GM19455 (cell line): Measurements from ENCODE around the gene IL23R.

ENCODE experiments used
- ATAC-seq: cut with Tn5 transposase; IDR thresholded peaks from one replicate; pipeline ENCODE4 v1.9.1; 2021; ENCODE audit not compliant: unreplicated experiment

IL23R gene

GRCh38 chr1:67148516-67149178 lies 17.6 kb upstream of the IL23R start:
- peak; percentile 37 for ATAC-seq

GRCh38 chr1:67149179-67149770 lies 17.0 kb upstream of the IL23R start:
- ATAC-seq, result peak; percentile 87

- ATAC-seq, result no peak
These were observed 15.3 kb upstream of the IL23R start for GRCh38 chr1:67150931-67151330.

DNA sequence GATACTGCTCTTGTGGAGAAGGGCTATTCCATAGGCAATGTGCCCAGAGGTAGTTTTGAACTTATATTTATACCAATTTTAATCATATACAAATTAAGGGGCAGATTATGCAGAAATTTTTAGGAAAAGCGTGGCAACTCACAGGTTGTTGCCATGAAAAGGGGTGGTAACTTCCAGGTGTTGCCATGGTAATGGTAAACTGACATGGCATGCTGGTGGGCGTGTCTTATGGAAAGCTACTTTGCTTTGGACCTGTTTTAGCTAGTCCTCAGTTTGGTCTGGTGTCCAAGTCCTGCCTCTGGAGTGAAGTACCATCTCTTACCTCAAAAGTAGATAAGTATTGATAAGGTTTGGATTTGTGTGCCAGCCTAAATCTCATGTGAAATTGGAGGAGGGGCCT lies 7.9 kb upstream of the IL23R start:
- no peak for ATAC-seq

DNA sequence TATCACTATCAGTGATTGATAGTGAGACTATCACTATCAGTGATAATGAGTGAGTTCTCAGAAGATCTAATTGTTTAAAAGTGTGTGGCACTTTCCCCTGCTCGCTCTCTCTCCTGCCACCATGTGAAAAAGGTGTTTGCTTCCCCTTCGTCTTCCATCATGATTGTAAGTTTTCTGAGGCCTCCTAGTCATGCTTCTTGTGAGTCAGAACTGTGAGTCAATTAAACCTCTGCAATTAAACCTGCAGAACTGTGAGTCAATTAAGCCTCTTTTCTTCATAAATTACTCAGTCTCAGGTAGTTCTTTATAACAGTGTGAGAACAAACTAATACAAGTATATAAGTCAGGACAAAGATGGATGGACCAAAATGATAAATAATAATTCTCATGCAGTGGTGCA lies 7.0 kb upstream of the IL23R start:
- ATAC-seq, result no peak

DNA sequence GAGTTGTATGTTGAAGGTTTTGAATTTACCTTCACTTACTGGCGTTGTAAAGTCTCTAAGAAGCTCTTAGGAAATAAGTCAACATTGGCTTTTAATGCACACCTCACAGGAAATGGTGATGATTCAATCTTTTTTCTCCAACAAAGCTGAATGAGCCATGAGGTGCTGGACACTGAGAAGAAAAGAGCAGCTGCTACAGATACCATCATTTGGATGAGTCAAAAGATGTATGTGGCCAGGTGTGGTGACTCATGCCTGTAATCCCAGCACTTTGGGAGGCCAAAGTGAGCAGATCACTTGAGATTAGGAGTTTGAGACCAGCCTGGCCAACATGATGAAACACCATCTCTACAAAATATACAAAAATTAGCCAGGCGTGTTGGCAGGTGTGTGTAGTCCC lies 3.3 kb upstream of the IL23R start:
- ATAC-seq, result no peak

- ATAC-seq, result no peak
These were observed 699 bp upstream of the IL23R start for GRCh38 chr1:67165468-67166041.

DNA sequence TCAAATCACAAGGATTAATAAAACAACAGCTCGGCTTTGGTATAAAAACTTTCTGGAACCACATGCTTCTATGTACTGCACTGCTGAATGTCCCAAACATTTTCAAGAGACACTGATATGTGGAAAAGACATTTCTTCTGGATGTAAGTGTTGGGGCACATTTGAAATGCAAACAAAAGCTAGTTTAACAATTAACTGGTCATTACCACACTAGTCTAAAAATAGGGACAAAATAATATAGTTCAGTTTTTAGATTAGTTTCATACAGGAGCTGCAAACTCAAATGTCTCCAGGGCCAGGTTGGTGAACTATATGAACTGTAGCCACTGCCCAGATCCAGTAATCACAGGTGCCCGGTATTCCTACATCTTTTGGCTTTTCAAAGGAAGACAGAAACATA lies 3.2 kb downstream of the IL23R start:
- ATAC-seq, result no peak

DNA sequence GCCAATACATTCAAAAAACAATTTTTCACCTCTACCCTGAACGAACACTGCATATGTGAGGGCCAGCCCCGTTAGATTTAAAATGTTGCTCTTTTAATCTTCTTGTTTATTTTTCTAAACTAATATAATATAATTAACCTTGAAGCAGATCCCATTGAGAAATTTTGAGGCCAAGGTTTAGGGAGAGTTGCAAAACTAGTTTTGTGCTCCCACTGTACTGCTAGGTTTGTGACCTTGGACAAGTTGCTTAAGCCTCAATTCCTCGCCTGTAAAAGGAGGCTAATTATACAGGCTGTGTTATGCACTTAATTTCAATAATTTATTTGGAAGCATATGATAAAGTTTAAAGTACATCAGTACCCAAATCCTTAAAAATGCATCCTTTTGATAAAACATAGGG lies 3.7 kb downstream of the IL23R start:
- no peak for ATAC-seq

- ATAC-seq, result no peak
These were observed 4.7 kb downstream of the IL23R start for GRCh38 chr1:67170751-67171573.

- no peak for ATAC-seq
These were observed 5.3 kb downstream of the IL23R start for GRCh38 chr1:67171574-67171955.

DNA sequence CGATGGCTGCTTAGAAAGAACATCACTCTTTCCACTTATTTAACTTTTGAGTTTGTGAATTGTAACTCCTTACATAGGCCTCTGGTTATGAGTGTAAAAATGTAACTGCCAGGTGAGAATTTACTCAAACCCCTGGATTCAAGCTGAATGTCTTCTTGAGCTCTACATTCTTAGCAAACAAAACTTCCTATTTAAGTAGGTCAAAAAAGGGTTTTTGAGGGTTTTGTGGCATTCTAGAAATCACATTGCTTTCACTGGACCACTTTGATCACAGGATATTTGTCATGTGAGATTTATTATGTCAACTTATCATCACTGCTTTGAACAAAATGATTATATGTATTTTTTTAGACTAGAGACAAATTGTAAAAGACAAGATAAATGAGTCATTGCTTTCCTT lies 5.7 kb downstream of the IL23R start:
- ATAC-seq, result no peak

GRCh38 chr1:67173988-67174387 lies 7.7 kb downstream of the IL23R start:
- no peak for ATAC-seq

GRCh38 chr1:67174716-67175284 lies 8.5 kb downstream of the IL23R start:
- no peak for ATAC-seq

- ATAC-seq, result no peak
These were observed 9.4 kb downstream of the IL23R start for GRCh38 chr1:67175530-67176087.

GRCh38 chr1:67184838-67185421 lies 18.7 kb downstream of the IL23R start:
- ATAC-seq, result no peak

- ATAC-seq, result no peak
These were observed 21.9 kb downstream of the IL23R start for GRCh38 chr1:67188137-67188536.

DNA sequence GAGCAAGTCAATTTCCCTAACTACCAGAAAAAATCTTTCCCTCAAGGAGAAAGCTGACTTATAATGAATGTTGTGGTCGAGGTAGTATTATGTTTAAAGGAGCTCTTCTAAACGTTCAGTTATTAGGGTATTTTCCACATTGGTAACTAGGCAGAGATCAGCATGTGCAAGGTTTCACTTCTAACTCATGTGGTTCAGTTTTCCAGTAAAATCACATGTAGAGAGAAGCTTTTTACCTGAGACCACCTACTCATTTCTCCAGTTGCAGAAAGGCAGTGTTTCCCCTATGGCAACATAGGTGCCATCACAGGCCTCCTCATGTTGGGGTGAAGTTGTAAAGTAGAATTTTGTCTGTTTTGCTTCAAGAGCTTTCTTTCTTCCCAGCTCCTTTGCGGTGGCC lies 23.7 kb downstream of the IL23R start:
- ATAC-seq, result no peak

GRCh38 chr1:67190410-67190809 lies 24.2 kb downstream of the IL23R start:
- no peak for ATAC-seq

DNA sequence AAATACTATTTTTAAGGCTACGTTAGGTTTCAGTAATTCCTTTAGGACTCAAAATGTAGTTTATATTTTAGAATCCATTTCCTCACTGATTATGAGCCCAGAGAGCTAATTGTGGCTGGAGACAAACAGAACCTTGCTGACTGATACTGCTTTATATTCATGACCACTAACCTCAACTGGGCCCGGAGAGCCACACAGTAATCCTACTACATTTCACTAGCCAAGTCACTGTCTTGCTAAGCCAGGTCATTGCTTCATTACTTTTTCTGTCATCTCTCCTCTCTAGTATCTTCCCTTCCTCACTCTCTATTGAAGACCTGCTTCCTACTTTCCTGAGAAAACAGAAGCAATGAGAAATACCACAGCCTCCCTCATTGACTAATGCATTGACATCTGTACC lies 24.7 kb downstream of the IL23R start:
- no peak for ATAC-seq
